ENCODE results near the gene PCGF1.

PCGF1 gene

GRCh38 chr2:74474899-74475298 lies 32.6 kb downstream of the PCGF1 start:
- Histone ChIP-seq H3F3A (ENCODE audit: control insufficient read depth, insufficient read depth) (peaks cover 11% of the 10 kb centered on the region), H3K4me1 (ENCODE audit: control insufficient read depth, low read length) (peaks cover 16% of the 10 kb centered on the region), H3K4me2 (ENCODE audit: low read length) (no peak overlapping the region), H3K9me3 (ENCODE audit: control insufficient read depth, insufficient read depth, low read length) (no peaks in the 10 kb centered on the region), H3K4me3 (ENCODE audit: low read length) (no peak overlapping the region), H3K36me3 (ENCODE audit: control insufficient read depth, low read length) (peaks cover 39% of the 10 kb centered on the region), H4K20me1 (ENCODE audit: control insufficient read depth, insufficient read depth, low read depth, low read length) (0 out of 2 replicates have a peak, but pooled peaks cover 3% of the 10 kb centered on the region), H3K27me3 (ENCODE audit: control insufficient read depth, low read length) (no peaks in the 10 kb centered on the region), H3K9me2 (replicated peaks; ENCODE audit: control insufficient read depth, low read length) (no peaks in the 10 kb centered on the region), H3K79me2 (ENCODE audit: control insufficient read depth, low read length) (peaks cover 21% of the 10 kb centered on the region), H3K27ac (ENCODE audit: low read depth, low read length) (no peak overlapping the region)
- TF ChIP-seq EZH2phosphoT487 (IDR thresholded peaks at IDR 0.05; ENCODE audit: borderline replicate concordance, low read length) = no peak
- TF ChIP-seq, protein P1, sequence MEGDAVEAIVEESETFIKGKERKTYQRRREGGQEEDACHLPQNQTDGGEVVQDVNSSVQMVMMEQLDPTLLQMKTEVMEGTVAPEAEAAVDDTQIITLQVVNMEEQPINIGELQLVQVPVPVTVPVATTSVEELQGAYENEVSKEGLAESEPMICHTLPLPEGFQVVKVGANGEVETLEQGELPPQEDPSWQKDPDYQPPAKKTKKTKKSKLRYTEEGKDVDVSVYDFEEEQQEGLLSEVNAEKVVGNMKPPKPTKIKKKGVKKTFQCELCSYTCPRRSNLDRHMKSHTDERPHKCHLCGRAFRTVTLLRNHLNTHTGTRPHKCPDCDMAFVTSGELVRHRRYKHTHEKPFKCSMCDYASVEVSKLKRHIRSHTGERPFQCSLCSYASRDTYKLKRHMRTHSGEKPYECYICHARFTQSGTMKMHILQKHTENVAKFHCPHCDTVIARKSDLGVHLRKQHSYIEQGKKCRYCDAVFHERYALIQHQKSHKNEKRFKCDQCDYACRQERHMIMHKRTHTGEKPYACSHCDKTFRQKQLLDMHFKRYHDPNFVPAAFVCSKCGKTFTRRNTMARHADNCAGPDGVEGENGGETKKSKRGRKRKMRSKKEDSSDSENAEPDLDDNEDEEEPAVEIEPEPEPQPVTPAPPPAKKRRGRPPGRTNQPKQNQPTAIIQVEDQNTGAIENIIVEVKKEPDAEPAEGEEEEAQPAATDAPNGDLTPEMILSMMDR (IDR thresholded peaks at IDR 0.05; ENCODE audit: low read depth, low read length, poor library complexity, severe bottlenecking) = peak; percentile 65

DNA sequence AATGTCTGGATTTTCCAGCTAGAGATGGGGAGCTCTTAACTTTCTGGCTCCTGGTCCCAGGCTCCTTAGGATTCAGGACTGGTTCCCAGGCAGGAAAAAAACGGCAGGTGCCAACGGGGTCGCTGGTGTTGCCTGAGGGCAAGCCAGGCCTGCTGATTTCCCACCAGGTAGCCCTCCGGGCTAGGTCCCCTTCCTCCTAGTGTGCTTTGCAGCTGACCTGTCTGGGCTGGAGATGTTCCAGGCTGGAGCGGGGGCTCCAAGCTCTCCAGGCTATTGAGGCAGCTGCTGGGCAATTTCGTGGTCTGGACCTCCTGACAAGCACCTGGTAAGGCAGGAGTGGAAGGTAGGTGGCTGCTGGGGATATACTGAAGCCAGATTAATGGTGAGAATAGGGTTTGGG lies 33.0 kb downstream of the PCGF1 start:
- H3K9me3 ChIP-seq (ENCODE audit: control insufficient read depth, insufficient read depth, low read length) = no peaks in the 10 kb centered on the region
- peaks cover 20% of the 10 kb centered on the region for H3K79me2 ChIP-seq (ENCODE audit: control insufficient read depth, low read length)
- H3F3A ChIP-seq (ENCODE audit: control insufficient read depth, insufficient read depth) = peaks cover 11% of the 10 kb centered on the region
- 0 out of 2 replicates have a peak, but pooled peaks cover 3% of the 10 kb centered on the region for H4K20me1 ChIP-seq (ENCODE audit: control insufficient read depth, insufficient read depth, low read depth, low read length)
- peaks cover 16% of the 10 kb centered on the region for H3K4me1 ChIP-seq (ENCODE audit: control insufficient read depth, low read length)
- H3K36me3 ChIP-seq (ENCODE audit: control insufficient read depth, low read length) = peaks cover 38% of the 10 kb centered on the region
- no peak overlapping the region for H3K27ac ChIP-seq (ENCODE audit: low read depth, low read length)
- H3K27me3 ChIP-seq (ENCODE audit: control insufficient read depth, low read length) = no peaks in the 10 kb centered on the region
- no peak overlapping the region for H3K4me3 ChIP-seq (ENCODE audit: low read length)
- H3K9me2 ChIP-seq (replicated peaks; ENCODE audit: control insufficient read depth, low read length) = no peaks in the 10 kb centered on the region
- H3K4me2 ChIP-seq (ENCODE audit: low read length) = no peak overlapping the region
- TF ChIP-seq, protein P1 (IDR thresholded peaks at IDR 0.05; ENCODE audit: low read depth, low read length, poor library complexity, severe bottlenecking) = no peak
- TF ChIP-seq EZH2phosphoT487 (IDR thresholded peaks at IDR 0.05; ENCODE audit: borderline replicate concordance, low read length) = no peak

- Histone ChIP-seq H3K36me3 (ENCODE audit: control insufficient read depth, low read length) (peaks cover 35% of the 10 kb centered on the region), H3K4me1 (ENCODE audit: control insufficient read depth, low read length) (peaks cover 16% of the 10 kb centered on the region)
- TF ChIP-seq, protein P1 (IDR thresholded peaks at IDR 0.05; ENCODE audit: low read depth, low read length, poor library complexity, severe bottlenecking) = no peak
- TF ChIP-seq EZH2phosphoT487 (IDR thresholded peaks at IDR 0.05; ENCODE audit: borderline replicate concordance, low read length) = no peak
These were observed 34.6 kb downstream of the PCGF1 start for GRCh38 chr2:74472945-74473258.

More at GRCh38 chr2:74472945-74473258, 34.6 kb downstream of the PCGF1 start:
- Histone ChIP-seq H4K20me1 (ENCODE audit: control insufficient read depth, insufficient read depth, low read depth, low read length) (0 out of 2 replicates have a peak, but pooled peaks cover 3% of the 10 kb centered on the region), H3K4me3 (ENCODE audit: low read length) (peak overlapping the region; percentile 97), H3F3A (ENCODE audit: control insufficient read depth, insufficient read depth) (peaks cover 11% of the 10 kb centered on the region), H3K9me2 (replicated peaks; ENCODE audit: control insufficient read depth, low read length) (no peaks in the 10 kb centered on the region), H3K27me3 (ENCODE audit: control insufficient read depth, low read length) (no peaks in the 10 kb centered on the region), H3K79me2 (ENCODE audit: control insufficient read depth, low read length) (peaks cover 20% of the 10 kb centered on the region), H3K4me2 (ENCODE audit: low read length) (peak overlapping the region; percentile 79), H3K9me3 (ENCODE audit: control insufficient read depth, insufficient read depth, low read length) (no peaks in the 10 kb centered on the region), H3K27ac (ENCODE audit: low read depth, low read length) (peak overlapping the region; percentile 83)
